GM12878 (cell line): Measurements from ENCODE around the gene CLBA1.

Experiments
- CREB1 ChIP-seq: IDR thresholded peaks from 2 replicates; pipeline ENCODE4 v1.6.1; 2012; ENCODE audit warnings: low read depth, mild to moderate bottlenecking, inconsistent platforms
- EP300 ChIP-seq, 2 experiments: fragments of 150-350 bp in 1 of 2; IDR thresholded peaks; 2 replicates each; pipeline ENCODE4 v1.6.1; 2011 to 2012; ENCODE audit warnings: low read depth in 2 of 2, low read length in 2 of 2, borderline replicate concordance in 1 of 2, improper control_type of control experiment in 1 of 2, inconsistent platforms in 1 of 2; ENCODE audit not compliant: control insufficient read depth in 1 of 2
- FOS ChIP-seq: IDR thresholded peaks from 3 replicates; pipeline ENCODE4 v1.6.1; 2011; ENCODE audit warnings: borderline replicate concordance; ENCODE audit not compliant: insufficient read length; ENCODE audit errors: extremely low read depth
- MEF2A ChIP-seq: IDR thresholded peaks from 2 replicates; pipeline ENCODE4 v1.6.1; 2011; ENCODE audit warnings: low read depth, mild to moderate bottlenecking, low read length, moderate library complexity; ENCODE audit not compliant: insufficient read depth
- MXI1 ChIP-seq: fragments of 150-350 bp; IDR thresholded peaks from 2 replicates; pipeline ENCODE4 v1.6.1; 2011; ENCODE audit warnings: low read depth, mild to moderate bottlenecking, inconsistent platforms, low read length, improper control_type of control experiment
- NFYB ChIP-seq: IDR thresholded peaks from 2 replicates; pipeline ENCODE4 v1.6.1; 2011; ENCODE audit warnings: low read depth, mild to moderate bottlenecking, low read length, improper control_type of control experiment, moderate library complexity; ENCODE audit not compliant: insufficient read depth
- POLR2A ChIP-seq: IDR thresholded peaks from 2 replicates; pipeline ENCODE4 v1.6.1; 2011; ENCODE audit warnings: low read depth, mild to moderate bottlenecking, low read length
- SP1 ChIP-seq: IDR thresholded peaks from one replicate; pipeline ENCODE4 v1.6.1; 2011; ENCODE audit warnings: low read depth, low read length
- ZNF274 ChIP-seq: IDR thresholded peaks from one replicate; pipeline ENCODE4 v1.8.0; 2011; ENCODE audit not compliant: insufficient read length, insufficient read depth
- TF ChIP-seq, protein P1 (sequence below), 3 experiments: IDR thresholded peaks in 2 of 3; conservative IDR thresholded peaks in 1 of 3; 2 replicates each; pipeline ENCODE4 v1.5.1; 2011; ENCODE audit warnings: low read depth in 3 of 3, low read length in 3 of 3, mild to moderate bottlenecking in 3 of 3, control low read depth in 2 of 3, moderate library complexity in 2 of 3, inconsistent platforms in 1 of 3, mixed read lengths in 1 of 3; ENCODE audit not compliant: control insufficient read depth in 2 of 3, insufficient read depth in 1 of 3; ENCODE audit errors: extremely low read depth in 1 of 3

DNA sequence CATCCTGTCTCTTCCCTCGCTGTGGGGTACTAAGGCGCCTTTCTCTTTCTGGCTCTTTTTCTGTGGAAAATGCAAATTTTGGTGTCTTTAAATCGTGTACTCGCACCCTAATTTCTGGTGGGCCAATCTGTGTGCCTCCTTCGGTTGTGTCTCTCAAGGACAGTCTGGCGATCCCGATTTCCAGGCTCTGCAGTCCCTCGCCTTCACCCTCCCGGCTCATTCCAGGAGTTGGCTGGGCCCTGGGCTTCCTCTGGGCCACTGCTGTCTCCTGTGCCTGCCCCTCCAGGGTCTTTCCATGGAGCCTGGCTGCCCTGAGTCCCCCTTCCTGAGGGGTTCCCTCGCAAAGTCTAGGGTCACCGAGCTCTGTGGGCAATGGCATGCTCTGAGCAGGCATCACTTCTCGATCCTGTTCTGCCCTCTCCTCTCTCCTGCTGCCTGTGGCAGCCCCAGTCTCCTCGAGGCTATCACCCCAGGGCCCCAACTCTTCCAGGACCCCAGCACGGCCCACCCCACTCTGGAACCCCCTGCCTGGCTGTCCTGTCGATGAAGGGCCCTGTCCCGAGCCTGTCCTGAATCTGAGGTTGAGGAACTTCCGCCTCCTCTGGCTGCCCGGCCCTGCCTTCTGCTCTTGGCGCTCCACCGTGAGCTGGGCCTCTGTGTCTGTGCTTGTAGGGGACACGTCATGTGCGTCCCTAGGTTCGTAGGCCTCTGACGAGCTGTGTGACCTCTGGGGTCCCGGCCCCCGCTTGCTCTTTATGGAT lies 31.5 kb upstream of the CLBA1 start:
- TF ChIP-seq MXI1 (no peak), EP300 (IDR thresholded peaks at IDR 0.05; ENCODE audit: borderline replicate concordance in 1 of 2, control insufficient read depth in 1 of 2, low read depth in 2 of 2, low read length in 2 of 2) (no peak), CREB1 (no peak), ZNF274 (no peak), NFYB (no peak), POLR2A (no peak), FOS (no peak), MEF2A (no peak), SP1 (no peak)
- TF ChIP-seq, protein P1, sequence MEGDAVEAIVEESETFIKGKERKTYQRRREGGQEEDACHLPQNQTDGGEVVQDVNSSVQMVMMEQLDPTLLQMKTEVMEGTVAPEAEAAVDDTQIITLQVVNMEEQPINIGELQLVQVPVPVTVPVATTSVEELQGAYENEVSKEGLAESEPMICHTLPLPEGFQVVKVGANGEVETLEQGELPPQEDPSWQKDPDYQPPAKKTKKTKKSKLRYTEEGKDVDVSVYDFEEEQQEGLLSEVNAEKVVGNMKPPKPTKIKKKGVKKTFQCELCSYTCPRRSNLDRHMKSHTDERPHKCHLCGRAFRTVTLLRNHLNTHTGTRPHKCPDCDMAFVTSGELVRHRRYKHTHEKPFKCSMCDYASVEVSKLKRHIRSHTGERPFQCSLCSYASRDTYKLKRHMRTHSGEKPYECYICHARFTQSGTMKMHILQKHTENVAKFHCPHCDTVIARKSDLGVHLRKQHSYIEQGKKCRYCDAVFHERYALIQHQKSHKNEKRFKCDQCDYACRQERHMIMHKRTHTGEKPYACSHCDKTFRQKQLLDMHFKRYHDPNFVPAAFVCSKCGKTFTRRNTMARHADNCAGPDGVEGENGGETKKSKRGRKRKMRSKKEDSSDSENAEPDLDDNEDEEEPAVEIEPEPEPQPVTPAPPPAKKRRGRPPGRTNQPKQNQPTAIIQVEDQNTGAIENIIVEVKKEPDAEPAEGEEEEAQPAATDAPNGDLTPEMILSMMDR (IDR thresholded peaks at IDR 0.05 in 2 of 3, conservative IDR thresholded peaks at IDR 0.05 in 1 of 3; ENCODE audit: control insufficient read depth in 2 of 3, extremely low read depth in 1 of 3, insufficient read depth in 1 of 3, low read depth in 3 of 3, low read length in 3 of 3) = no peak
